ENCODE data around the gene NDUFV2.

Gene NDUFV2

GRCh38 chr18:9097349-9097748, 5.2 kb upstream of the NDUFV2 start:
- Mint-ChIP-seq H3K27ac (peak overlapping the region; percentile 81), H3K9me3 (no peaks in the 10 kb centered on the region), H3K4me1 (ENCODE audit: low read depth) (peaks cover 60% of the 10 kb centered on the region), H3K4me3 (no peak overlapping the region), H3K36me3 (ENCODE audit: low read depth) (no peaks in the 10 kb centered on the region), H3K27me3 (no peaks in the 10 kb centered on the region)

DNA sequence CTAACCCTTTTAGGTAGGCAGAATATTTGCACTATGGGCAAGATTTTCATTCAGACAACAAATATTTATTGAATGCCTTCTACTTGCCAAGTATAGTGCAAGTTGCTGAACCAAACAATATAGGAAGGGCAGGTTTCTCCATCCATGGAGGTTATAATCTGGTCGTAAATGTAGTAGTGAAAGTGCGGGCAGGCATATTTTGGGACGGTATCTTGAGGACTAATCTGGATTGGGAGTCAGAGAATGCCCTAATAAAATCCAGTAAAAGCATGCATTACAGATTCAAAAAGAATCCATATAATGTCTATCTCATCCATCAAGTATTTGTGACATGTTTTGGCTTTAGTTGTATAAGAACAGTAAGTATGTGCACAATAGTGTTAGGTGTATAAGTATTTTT, 1.7 kb upstream of the NDUFV2 start:
- H3K27me3 Mint-ChIP-seq, result no peaks in the 10 kb centered on the region
- H3K4me1 Mint-ChIP-seq (ENCODE audit: low read depth), result peaks cover 50% of the 10 kb centered on the region
- peaks cover 28% of the 10 kb centered on the region for H3K36me3 Mint-ChIP-seq (ENCODE audit: low read depth)
- H3K9me3 Mint-ChIP-seq, result no peaks in the 10 kb centered on the region
- H3K27ac Mint-ChIP-seq, result no peak overlapping the region
- no peak overlapping the region for H3K4me3 Mint-ChIP-seq

GRCh38 chr18:9101730-9102507, 580 bp upstream of the NDUFV2 start:
- H3K4me1 Mint-ChIP-seq (ENCODE audit: low read depth), result peaks cover 54% of the 10 kb centered on the region
- peaks cover 40% of the 10 kb centered on the region for H3K36me3 Mint-ChIP-seq (ENCODE audit: low read depth)
- H3K27ac Mint-ChIP-seq, result peak overlapping the region; percentile 94
- H3K9me3 Mint-ChIP-seq, result no peaks in the 10 kb centered on the region
- peak overlapping the region; percentile 93 for H3K4me3 Mint-ChIP-seq
- H3K27me3 Mint-ChIP-seq, result no peaks in the 10 kb centered on the region

- Mint-ChIP-seq H3K27me3 (no peaks in the 10 kb centered on the region), H3K4me3 (peak overlapping the region; percentile 93), H3K9me3 (no peaks in the 10 kb centered on the region), H3K27ac (peak overlapping the region; percentile 95), H3K36me3 (ENCODE audit: low read depth) (peaks cover 51% of the 10 kb centered on the region), H3K4me1 (ENCODE audit: low read depth) (peaks cover 58% of the 10 kb centered on the region)
These were observed 926 bp downstream of the NDUFV2 start for GRCh38 chr18:9103376-9103873.

DNA sequence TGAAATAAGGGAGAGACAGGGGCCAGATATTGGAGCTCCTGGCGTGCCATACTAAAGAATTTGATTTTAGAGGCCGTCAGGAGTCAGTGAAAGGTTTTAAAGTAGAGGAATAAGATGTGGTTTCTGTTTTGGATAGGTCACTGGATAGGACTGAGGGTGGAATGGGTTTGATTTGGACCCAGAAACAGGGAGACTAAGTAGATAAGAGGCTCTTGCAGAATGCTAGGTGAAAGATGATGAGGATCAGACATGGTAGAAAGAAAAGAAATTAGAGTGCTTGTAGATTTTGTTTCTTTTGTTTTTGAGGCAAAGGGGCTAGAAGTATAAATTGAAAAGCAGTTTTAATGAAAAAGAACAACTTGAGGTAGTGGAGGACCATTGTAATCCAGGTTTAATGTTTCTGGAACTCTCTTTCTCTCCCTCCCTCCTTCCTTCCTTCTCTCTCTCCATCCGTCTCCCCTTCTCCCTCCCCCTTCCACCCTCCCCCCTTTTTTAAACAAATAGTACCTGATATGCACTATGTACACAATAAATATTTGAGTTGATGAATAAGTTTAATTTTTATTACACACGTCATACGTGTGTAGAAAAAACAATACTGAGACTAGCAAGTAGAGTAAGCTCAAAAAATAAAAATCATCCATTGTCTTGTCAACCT, 1.9 kb downstream of the NDUFV2 start:
- H3K4me1 Mint-ChIP-seq (ENCODE audit: low read depth), result peaks cover 66% of the 10 kb centered on the region
- no peaks in the 10 kb centered on the region for H3K27me3 Mint-ChIP-seq
- H3K4me3 Mint-ChIP-seq, result peak overlapping the region; percentile 93
- peak overlapping the region; percentile 95 for H3K27ac Mint-ChIP-seq
- no peaks in the 10 kb centered on the region for H3K9me3 Mint-ChIP-seq
- peaks cover 57% of the 10 kb centered on the region for H3K36me3 Mint-ChIP-seq (ENCODE audit: low read depth)

DNA sequence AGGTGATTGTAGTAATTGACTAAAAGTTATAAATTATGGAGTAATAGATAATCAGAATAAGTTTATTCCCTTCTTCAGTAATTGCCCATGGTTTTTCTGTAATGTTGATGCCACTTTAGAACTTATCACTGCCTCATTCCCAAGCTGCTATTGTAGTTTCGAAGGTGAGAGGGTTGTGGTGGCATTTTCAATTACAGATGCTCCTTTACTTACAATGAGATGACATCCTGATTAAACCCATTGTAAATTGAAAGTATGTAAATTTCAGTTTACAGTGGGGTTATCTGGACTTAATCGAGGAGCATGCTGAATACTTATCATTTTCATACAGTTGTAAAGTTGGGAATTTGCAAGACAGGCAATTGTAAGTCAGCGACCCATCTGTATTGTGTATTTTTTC, 2.9 kb downstream of the NDUFV2 start:
- no peaks in the 10 kb centered on the region for H3K27me3 Mint-ChIP-seq
- peak overlapping the region; percentile 80 for H3K27ac Mint-ChIP-seq
- no peaks in the 10 kb centered on the region for H3K9me3 Mint-ChIP-seq
- H3K36me3 Mint-ChIP-seq (ENCODE audit: low read depth), result peaks cover 63% of the 10 kb centered on the region
- peaks cover 77% of the 10 kb centered on the region for H3K4me1 Mint-ChIP-seq (ENCODE audit: low read depth)
- peak overlapping the region; percentile 93 for H3K4me3 Mint-ChIP-seq

DNA sequence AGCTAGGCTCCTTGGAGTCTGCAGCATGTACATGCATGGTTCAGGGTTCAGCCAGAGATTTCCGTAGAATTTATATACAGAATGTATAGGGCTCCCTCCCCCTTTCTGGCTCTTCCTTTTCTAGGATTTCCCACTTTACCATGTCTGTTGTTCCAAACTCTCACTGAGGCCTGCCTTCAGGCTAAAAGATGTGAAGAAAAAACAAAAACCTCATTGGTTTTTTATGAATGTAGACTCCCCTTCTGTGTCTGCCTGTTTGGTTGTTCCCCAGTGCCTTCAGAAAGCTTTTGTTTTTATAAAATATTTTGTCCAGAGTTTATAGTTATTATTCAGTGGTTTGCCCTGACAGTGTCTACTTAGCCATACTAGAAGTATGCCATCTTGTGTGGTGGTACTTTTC, 3.6 kb downstream of the NDUFV2 start:
- H3K36me3 Mint-ChIP-seq (ENCODE audit: low read depth), result peaks cover 68% of the 10 kb centered on the region
- no peaks in the 10 kb centered on the region for H3K27me3 Mint-ChIP-seq
- no peaks in the 10 kb centered on the region for H3K9me3 Mint-ChIP-seq
- H3K4me1 Mint-ChIP-seq (ENCODE audit: low read depth), result peaks cover 80% of the 10 kb centered on the region
- H3K27ac Mint-ChIP-seq, result peak overlapping the region; percentile 80
- H3K4me3 Mint-ChIP-seq, result peak overlapping the region; percentile 93

DNA sequence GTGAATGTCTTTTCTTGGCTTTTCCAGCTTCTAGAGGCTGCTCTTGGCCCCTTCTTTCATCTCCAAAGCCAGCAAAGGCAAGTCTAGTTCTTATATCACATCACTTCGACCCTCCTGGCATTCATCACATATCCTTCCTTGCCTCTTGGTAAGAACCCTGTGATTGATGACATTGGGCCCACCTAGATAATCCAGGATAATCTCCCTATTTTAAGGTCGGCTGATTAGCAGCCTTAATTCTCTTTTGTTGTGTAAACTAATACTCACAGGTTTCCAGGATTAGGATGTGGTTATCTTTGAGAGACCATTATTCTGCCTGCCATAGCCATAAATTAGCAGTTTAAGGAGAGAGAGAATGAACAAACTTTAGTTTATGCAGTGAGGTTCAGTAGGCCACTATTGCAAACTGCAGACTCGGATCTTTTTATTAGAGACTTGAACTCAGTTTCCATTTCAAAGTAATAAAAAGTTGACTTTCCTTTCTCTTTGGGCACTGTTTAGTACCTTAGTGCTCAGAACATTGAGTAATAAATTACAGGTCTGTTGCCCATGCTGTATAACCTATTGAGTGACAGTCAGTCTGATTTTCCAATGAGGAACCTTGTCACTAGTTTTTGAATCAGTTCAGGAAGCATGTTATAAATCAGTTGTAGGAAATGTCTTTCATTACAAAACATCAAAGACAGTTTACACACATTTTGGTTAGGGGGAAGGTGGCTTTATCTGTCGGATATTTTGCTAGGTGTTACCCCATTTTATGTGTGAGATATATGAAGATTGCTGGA, 4.5 kb downstream of the NDUFV2 start:
- H3K4me3 Mint-ChIP-seq, result peak overlapping the region; percentile 93
- H3K4me1 Mint-ChIP-seq (ENCODE audit: low read depth), result peaks cover 83% of the 10 kb centered on the region
- peaks cover 77% of the 10 kb centered on the region for H3K36me3 Mint-ChIP-seq (ENCODE audit: low read depth)
- no peaks in the 10 kb centered on the region for H3K9me3 Mint-ChIP-seq
- H3K27ac Mint-ChIP-seq, result peak overlapping the region; percentile 80
- no peaks in the 10 kb centered on the region for H3K27me3 Mint-ChIP-seq

GRCh38 chr18:9108911-9109310, 6.4 kb downstream of the NDUFV2 start:
- Mint-ChIP-seq H3K36me3 (ENCODE audit: low read depth) (peaks cover 79% of the 10 kb centered on the region), H3K4me3 (peak overlapping the region; percentile 37), H3K27ac (peak overlapping the region; percentile 74), H3K9me3 (no peaks in the 10 kb centered on the region), H3K27me3 (no peaks in the 10 kb centered on the region), H3K4me1 (ENCODE audit: low read depth) (peaks cover 96% of the 10 kb centered on the region)

DNA sequence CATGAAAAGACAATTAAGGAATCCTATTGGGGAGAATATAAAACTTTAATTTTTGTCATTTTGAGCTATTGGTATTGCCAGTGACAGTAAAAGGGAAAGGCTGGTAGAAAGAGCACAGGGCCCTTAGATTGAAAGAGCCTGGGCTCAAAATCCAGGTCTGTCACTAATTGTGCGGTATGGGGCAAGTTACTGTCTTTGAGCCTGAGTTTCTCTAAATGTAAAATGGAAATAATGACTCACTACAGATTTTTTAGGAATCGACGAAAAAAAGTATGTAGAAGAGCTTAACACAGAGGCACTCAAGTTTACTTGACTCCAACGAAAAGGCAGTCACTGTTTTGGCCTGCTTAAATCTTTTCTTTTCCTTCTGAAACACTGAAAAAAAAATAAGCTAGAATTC, 7.0 kb downstream of the NDUFV2 start:
- Mint-ChIP-seq H3K36me3 (ENCODE audit: low read depth) (peaks cover 73% of the 10 kb centered on the region), H3K9me3 (no peaks in the 10 kb centered on the region), H3K4me1 (ENCODE audit: low read depth) (peaks cover 94% of the 10 kb centered on the region), H3K4me3 (peak overlapping the region; percentile 37), H3K27ac (peak overlapping the region; percentile 74), H3K27me3 (no peaks in the 10 kb centered on the region)

- H3K27ac Mint-ChIP-seq, result peak overlapping the region; percentile 83
- peak overlapping the region; percentile 35 for H3K4me3 Mint-ChIP-seq
- H3K36me3 Mint-ChIP-seq (ENCODE audit: low read depth), result peaks cover 55% of the 10 kb centered on the region
These were observed 11.1 kb downstream of the NDUFV2 start for GRCh38 chr18:9113468-9114149.

GRCh38 chr18:9115984-9116383, 13.5 kb downstream of the NDUFV2 start:
- Mint-ChIP-seq H3K4me1 (ENCODE audit: low read depth) (peaks cover 94% of the 10 kb centered on the region), H3K27ac (peak overlapping the region; percentile 98), H3K4me3 (peak overlapping the region; percentile 87), H3K27me3 (no peaks in the 10 kb centered on the region), H3K9me3 (no peaks in the 10 kb centered on the region), H3K36me3 (ENCODE audit: low read depth) (peaks cover 65% of the 10 kb centered on the region)

More at GRCh38 chr18:9113468-9114149, 11.1 kb downstream of the NDUFV2 start:
- Mint-ChIP-seq H3K27me3 (no peaks in the 10 kb centered on the region), H3K4me1 (ENCODE audit: low read depth) (peaks cover 95% of the 10 kb centered on the region), H3K9me3 (no peaks in the 10 kb centered on the region)

- H3K27me3 Mint-ChIP-seq, result no peaks in the 10 kb centered on the region
- peaks cover 94% of the 10 kb centered on the region for H3K4me1 Mint-ChIP-seq (ENCODE audit: low read depth)
- no peaks in the 10 kb centered on the region for H3K9me3 Mint-ChIP-seq
- H3K4me3 Mint-ChIP-seq, result peak overlapping the region; percentile 78
- H3K36me3 Mint-ChIP-seq (ENCODE audit: low read depth), result peaks cover 62% of the 10 kb centered on the region
- H3K27ac Mint-ChIP-seq, result peak overlapping the region; percentile 94
These were observed 15.7 kb downstream of the NDUFV2 start for GRCh38 chr18:9117980-9118841.

DNA sequence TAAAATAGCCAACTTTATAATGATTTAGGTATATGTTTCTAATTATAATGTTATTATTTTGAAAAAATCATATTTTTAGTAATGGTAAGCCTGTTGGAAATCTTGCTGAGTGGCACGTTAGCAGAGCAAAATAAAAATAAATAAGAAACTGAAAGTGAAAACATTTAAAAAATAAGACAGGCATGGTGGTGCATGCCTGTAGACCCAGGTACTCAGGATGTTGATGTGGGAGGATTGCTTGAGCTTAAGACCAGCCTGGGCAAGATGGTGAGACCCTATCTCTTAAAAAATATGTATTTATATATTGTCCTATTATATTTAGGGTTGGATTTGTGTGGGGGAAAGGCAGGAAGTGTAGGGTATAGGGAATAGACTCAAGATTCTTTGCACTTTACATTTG, 18.3 kb downstream of the NDUFV2 start:
- Mint-ChIP-seq H3K36me3 (ENCODE audit: low read depth) (peaks cover 78% of the 10 kb centered on the region), H3K4me1 (ENCODE audit: low read depth) (peaks cover 83% of the 10 kb centered on the region), H3K27ac (peak overlapping the region; percentile 59), H3K27me3 (no peaks in the 10 kb centered on the region), H3K4me3 (peak overlapping the region; percentile 39), H3K9me3 (no peaks in the 10 kb centered on the region)

Measured in stimulated activated naive CD8-positive, alpha-beta T cell treated with anti-CD3 and anti-CD28 coated beads, Interleukin-15, Interleukin-2, amounts not matched to agents 100 ng/mL and 50 ng/mL, for 24 hours (primary cell).